Measurements from ENCODE around the gene GARIN3. TPM values are rescaled to one million over a fixed set of nuclear protein-coding genes. Genes with fewer than 3 reads are reported as not detected.
"Not testable (repeated sequence)": the region's sequence is repeated elsewhere in the genome, so short reads cannot be mapped to it uniquely, and the experiment has no call there.

The GARIN3 gene
- not detected for total RNA-seq
- 0 to 0.15 reads per million in 2 donors for total RNA-seq

GRCh38 chr5:157166214-157167213, at the start of gene GARIN3:
Gene GARIN3, minus strand, starts transcription at chr5:157166264. Its CDS starts 96 bp downstream, at chr5:157166168.
- H3K27ac Mint-ChIP-seq = peak within 1 kb of the TSS; percentile 93
- DNase-seq (no peak), ATAC-seq (peak; percentile 51)
- H3K27me3 Mint-ChIP-seq = no peaks in the 10 kb centered on the region
- no peaks in the 10 kb centered on the region for H3K36me3 Mint-ChIP-seq (ENCODE audit: low read depth)
- H3K9me3 ChIP-seq (ENCODE audit: control insufficient read depth, low read length, poor library complexity, severe bottlenecking) = peaks cover under 1% of the 10 kb centered on the region
- H3K4me3 Mint-ChIP-seq = no peak within 1 kb of the TSS
- peaks cover 36% of the 10 kb centered on the region for H3K4me1 Mint-ChIP-seq

GRCh38 chr5:157215514-157216167, 49.6 kb upstream of the GARIN3 start:
- H3K9me3 ChIP-seq (ENCODE audit: control insufficient read depth, low read length, poor library complexity, severe bottlenecking) = peaks cover 2% of the 10 kb centered on the region
- DNase-seq (no peak), ATAC-seq (no peak)
- Mint-ChIP-seq H3K4me3 (peak overlapping the region; percentile 86), H3K27me3 (no peaks in the 10 kb centered on the region), H3K27ac (peak overlapping the region; percentile 88), H3K36me3 (ENCODE audit: low read depth) (peaks cover 26% of the 10 kb centered on the region), H3K4me1 (peaks cover 73% of the 10 kb centered on the region)

DNA sequence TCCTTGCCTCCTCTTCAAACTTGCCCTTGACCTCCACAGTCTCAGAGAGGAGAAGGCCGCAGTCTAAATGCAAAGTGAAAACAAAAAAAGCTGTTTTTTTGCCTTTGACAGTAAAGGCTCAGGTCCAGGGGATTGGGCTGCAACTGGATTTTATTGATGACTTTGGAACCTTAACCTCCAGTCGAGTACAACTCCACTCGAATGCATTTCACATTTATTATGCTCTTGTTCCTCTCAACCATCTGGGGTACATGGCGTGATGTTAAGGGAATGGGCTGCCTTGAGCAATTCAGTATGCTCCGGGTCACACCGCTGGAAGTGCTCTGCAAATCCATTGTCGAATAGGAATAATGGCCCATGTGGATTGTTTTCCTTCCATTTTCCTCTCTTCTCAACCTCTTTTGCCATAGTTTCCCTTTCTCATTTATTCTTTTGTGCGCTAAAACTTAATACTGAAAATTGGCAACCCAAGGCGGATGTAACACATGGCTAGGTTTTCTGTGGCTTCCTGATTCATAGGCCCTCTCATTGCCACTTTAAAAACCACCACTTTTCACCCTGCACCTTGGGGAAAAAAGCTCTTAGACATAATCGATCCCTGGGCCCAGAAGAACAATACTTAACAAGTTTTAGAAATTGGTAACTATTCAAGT, 48.9 kb upstream of the GARIN3 start:
- ATAC-seq (peak; percentile 58), DNase-seq (no peak)
- H3K9me3 ChIP-seq (ENCODE audit: control insufficient read depth, low read length, poor library complexity, severe bottlenecking) = peaks cover 2% of the 10 kb centered on the region
- Mint-ChIP-seq H3K4me1 (peaks cover 68% of the 10 kb centered on the region), H3K36me3 (ENCODE audit: low read depth) (peaks cover 26% of the 10 kb centered on the region), H3K4me3 (peak overlapping the region; percentile 86), H3K27me3 (no peaks in the 10 kb centered on the region), H3K27ac (peak overlapping the region; percentile 88)

DNA sequence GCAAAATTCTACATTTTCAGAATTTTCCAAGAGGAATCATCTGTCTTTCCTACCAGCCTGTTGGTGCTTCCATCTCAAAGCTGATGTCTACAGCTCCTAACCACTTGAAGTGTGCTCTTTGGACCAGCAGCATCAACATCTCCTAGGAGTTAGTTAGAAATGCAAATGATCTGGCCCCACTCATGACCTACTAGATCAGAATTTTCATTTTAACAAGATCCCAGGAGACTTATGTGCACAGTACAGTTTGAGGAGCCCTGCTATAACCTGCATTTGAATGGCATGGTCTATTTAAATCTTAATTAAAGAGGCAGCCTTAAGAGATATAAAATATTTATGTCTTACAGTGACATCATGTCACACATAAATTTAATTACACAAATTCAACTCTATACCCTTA, 48.4 kb upstream of the GARIN3 start:
- no peak for DNase-seq
- peaks cover 2% of the 10 kb centered on the region for H3K9me3 ChIP-seq (ENCODE audit: control insufficient read depth, low read length, poor library complexity, severe bottlenecking)
- no peak for ATAC-seq
- H3K4me3 Mint-ChIP-seq = peak overlapping the region; percentile 8
- peaks cover 22% of the 10 kb centered on the region for H3K36me3 Mint-ChIP-seq (ENCODE audit: low read depth)
- no peaks in the 10 kb centered on the region for H3K27me3 Mint-ChIP-seq
- H3K4me1 Mint-ChIP-seq = peaks cover 62% of the 10 kb centered on the region
- H3K27ac Mint-ChIP-seq = peak overlapping the region; percentile 88

DNA sequence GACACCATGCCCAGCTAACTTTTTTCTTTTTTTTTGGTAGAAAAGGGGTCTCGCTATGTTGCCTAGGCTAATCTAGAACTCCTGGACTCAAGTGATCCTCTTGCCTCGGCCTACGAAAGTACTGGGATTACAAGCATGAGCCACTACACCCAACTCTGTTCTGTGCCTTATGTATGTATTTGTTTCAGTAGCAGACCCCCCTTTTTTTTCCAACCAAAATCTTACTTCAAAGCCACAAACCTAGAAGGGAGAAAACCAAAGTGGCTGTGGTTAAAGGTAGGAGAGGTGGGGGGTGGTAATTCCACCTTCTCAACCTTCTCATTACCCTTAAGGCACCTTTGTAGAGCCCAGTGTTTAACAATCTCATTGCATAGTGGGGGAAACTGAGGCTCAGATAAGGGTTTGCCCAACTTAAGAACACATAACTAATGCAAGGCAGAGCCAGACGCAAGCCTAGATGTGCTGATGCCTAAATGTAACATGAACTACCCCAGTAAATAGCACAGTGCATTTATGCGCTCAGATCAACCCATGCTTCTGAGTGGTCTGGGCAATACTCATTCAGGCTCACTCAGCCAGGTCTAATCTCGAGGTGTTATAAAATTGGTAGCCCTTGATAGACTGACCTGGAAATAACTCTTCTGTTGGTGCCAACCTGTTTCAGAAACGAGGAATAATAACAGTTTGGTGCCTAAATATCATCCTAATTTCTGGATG, 47.6 kb upstream of the GARIN3 start:
- Mint-ChIP-seq H3K27ac (peak overlapping the region; percentile 74), H3K4me3 (peak overlapping the region; percentile 8), H3K36me3 (ENCODE audit: low read depth) (peaks cover 22% of the 10 kb centered on the region), H3K27me3 (no peaks in the 10 kb centered on the region), H3K4me1 (peaks cover 59% of the 10 kb centered on the region)
- H3K9me3 ChIP-seq (ENCODE audit: control insufficient read depth, low read length, poor library complexity, severe bottlenecking) = peaks cover 2% of the 10 kb centered on the region
- ATAC-seq (peak; percentile 21), DNase-seq (no peak)

- H3K9me3 ChIP-seq (ENCODE audit: control insufficient read depth, low read length, poor library complexity, severe bottlenecking) = peaks cover 2% of the 10 kb centered on the region
- Mint-ChIP-seq H3K4me1 (peaks cover 59% of the 10 kb centered on the region), H3K27me3 (no peaks in the 10 kb centered on the region), H3K27ac (peak overlapping the region; percentile 74), H3K36me3 (ENCODE audit: low read depth) (peaks cover 21% of the 10 kb centered on the region), H3K4me3 (peak overlapping the region; percentile 45)
- no peak for DNase-seq
- no peak for ATAC-seq
Measured at GRCh38 chr5:157212307-157212706, 46.2 kb upstream of the GARIN3 start.

- peak; percentile 30 for ATAC-seq
- Mint-ChIP-seq H3K36me3 (ENCODE audit: low read depth) (peaks cover 17% of the 10 kb centered on the region), H3K27ac (peak overlapping the region; percentile 74), H3K4me3 (peak overlapping the region; percentile 36), H3K4me1 (peaks cover 55% of the 10 kb centered on the region)
- H3K27me3 Mint-ChIP-seq; H3K9me3 ChIP-seq (ENCODE audit: control insufficient read depth, low read length, poor library complexity, severe bottlenecking); DNase-seq: not testable (repeated sequence)
Measured at GRCh38 chr5:157210652-157211051, 44.6 kb upstream of the GARIN3 start.

DNA sequence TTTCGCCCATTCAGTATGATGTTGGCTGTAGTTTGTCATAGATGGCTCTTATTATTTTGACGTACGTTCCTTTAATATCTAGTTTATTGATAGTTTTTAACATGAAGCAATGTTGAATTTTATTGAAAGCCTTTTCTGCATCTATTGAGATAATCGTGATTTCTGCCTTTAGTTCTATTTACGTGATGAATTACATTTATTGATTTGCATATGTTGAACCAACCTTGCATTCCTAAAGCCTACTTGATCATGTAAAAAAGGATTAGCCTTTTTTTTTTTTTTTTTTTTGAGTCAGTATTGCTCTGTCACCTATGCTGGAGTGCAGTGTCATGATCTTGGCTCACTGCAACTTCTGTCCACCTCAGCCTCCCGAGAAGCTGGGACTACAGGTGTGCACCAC, 39.6 kb upstream of the GARIN3 start:
- H3K36me3 Mint-ChIP-seq (ENCODE audit: low read depth) = peaks cover 14% of the 10 kb centered on the region
- H3K4me1 Mint-ChIP-seq = peaks cover 39% of the 10 kb centered on the region
- H3K27me3 Mint-ChIP-seq = no peaks in the 10 kb centered on the region
- ATAC-seq (no peak), DNase-seq (no peak)
- peak overlapping the region; percentile 97 for H3K27ac Mint-ChIP-seq
- H3K4me3 Mint-ChIP-seq = peak overlapping the region; percentile 28
- H3K9me3 ChIP-seq (ENCODE audit: control insufficient read depth, low read length, poor library complexity, severe bottlenecking) = no peaks in the 10 kb centered on the region

DNA sequence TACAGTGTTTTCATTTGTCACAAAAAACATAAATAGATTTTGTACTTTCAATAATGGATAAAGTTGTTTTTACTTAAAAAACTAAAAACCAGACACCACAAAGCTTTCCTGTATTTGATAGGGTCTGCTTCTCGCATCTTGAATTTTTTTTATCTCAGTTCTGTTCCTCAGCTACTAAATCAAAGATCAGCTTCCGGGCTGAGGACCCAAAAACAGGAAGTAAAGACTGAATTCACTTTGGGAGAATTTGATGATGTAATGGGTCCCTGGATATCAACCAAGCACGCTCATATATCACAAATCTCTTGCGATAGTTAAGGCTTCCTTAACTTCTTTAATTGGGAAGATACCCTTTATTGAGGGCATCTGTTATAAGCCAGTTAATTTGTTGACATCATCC, 38.7 kb upstream of the GARIN3 start:
- no peaks in the 10 kb centered on the region for H3K27me3 Mint-ChIP-seq
- peak overlapping the region; percentile 25 for H3K4me3 Mint-ChIP-seq
- peak; percentile 35 for ATAC-seq
- no peak for DNase-seq
- no peaks in the 10 kb centered on the region for H3K9me3 ChIP-seq (ENCODE audit: control insufficient read depth, low read length, poor library complexity, severe bottlenecking)
- H3K27ac Mint-ChIP-seq = peak overlapping the region; percentile 97
- peaks cover 44% of the 10 kb centered on the region for H3K4me1 Mint-ChIP-seq
- H3K36me3 Mint-ChIP-seq (ENCODE audit: low read depth) = peaks cover 16% of the 10 kb centered on the region

GRCh38 chr5:157203417-157203816, 37.4 kb upstream of the GARIN3 start:
- peak overlapping the region; percentile 89 for H3K4me3 Mint-ChIP-seq
- peaks cover 52% of the 10 kb centered on the region for H3K4me1 Mint-ChIP-seq
- peaks cover 17% of the 10 kb centered on the region for H3K36me3 Mint-ChIP-seq (ENCODE audit: low read depth)
- peak overlapping the region; percentile 97 for H3K27ac Mint-ChIP-seq
- H3K27me3 Mint-ChIP-seq = no peaks in the 10 kb centered on the region
- ATAC-seq = peak; percentile 47
- H3K9me3 ChIP-seq (ENCODE audit: control insufficient read depth, low read length, poor library complexity, severe bottlenecking) = no peaks in the 10 kb centered on the region
- no peak for DNase-seq

DNA sequence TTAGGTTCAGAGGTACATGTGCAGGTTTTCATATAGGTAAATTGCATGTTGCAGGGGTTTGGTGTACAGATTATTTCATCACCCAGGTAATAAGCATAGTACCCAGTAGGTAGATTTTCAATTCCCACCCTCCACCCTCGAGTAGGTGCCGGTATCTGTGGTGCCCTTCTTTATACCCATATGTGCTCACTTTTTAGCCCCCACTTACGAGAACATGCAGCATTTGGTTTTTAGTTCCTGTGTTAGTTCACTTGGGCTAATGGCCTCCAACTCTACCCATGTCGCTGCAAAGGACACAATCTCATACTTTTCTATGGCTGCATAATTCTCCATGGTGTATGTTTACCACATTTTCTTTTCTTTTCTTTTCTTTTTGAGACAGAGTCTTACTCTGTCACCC, 35.8 kb upstream of the GARIN3 start:
- Mint-ChIP-seq H3K4me1 (peaks cover 54% of the 10 kb centered on the region), H3K27me3 (no peaks in the 10 kb centered on the region), H3K36me3 (ENCODE audit: low read depth) (peaks cover 18% of the 10 kb centered on the region), H3K27ac (peak overlapping the region; percentile 97), H3K4me3 (peak overlapping the region; percentile 68)
- ATAC-seq (no peak), DNase-seq (no peak)
- no peaks in the 10 kb centered on the region for H3K9me3 ChIP-seq (ENCODE audit: control insufficient read depth, low read length, poor library complexity, severe bottlenecking)

DNA sequence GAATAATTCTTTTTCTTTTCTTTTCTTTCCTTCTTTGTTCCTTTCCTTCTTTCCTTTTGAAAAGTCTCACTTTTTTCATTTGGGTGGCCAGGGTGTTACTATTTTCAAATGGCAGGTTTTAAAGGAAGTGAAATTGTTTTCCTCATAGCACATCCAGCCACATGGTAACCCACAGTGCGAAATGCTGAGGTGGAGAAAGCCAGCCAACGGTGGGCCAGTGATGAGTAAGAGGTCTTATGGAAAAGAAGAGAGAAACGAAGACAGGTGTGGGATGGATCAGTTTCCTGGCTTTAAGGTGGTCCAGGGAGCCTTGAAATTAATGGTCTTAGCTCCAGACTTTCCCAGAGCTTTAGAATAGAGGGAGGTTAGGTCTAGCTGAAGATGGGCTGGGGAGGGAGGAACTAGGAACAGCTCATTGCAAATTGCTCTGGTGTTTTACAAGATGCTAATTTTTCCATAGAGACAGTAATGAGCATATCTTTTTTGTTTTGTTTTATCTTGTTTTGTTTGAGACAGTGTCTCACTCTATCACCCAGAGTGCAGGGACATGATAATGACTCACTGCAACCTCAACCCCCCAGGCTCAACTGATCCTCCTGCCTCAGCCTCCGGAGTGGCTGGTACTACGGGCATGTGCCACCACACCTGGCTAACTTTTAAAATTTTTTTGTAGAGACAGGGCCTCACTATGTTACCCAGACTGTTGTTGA, 32.4 kb upstream of the GARIN3 start:
- ATAC-seq (peak; percentile 33), DNase-seq (peak in 1 of 3 donors; percentile 49)
- Mint-ChIP-seq H3K27me3 (no peaks in the 10 kb centered on the region), H3K27ac (peak overlapping the region; percentile 97), H3K4me3 (peak overlapping the region; percentile 82), H3K4me1 (peaks cover 65% of the 10 kb centered on the region), H3K36me3 (ENCODE audit: low read depth) (peaks cover 17% of the 10 kb centered on the region)
- no peaks in the 10 kb centered on the region for H3K9me3 ChIP-seq (ENCODE audit: control insufficient read depth, low read length, poor library complexity, severe bottlenecking)

All from T-helper 17 cell (primary cell).